Transverse colon (tissue), 4 donors: ENCODE data around the gene ZNF516. TPM values are rescaled to one million over a fixed set of nuclear protein-coding genes. Genes with fewer than 3 reads are reported as not detected.

ENCODE experiments used
- DNase-seq: peaks from one replicate; pipeline ENCODE4 v3.0.0-alpha.2; 2019
- H3K27ac ChIP-seq, 4 donors: fragments of 200-600 bp; sonication (generic); 2 replicates each; pipeline ENCODE4 v1.5.1; 2016 to 2018; ENCODE audit warnings: inconsistent platforms in 4 of 4
- H3K27me3 ChIP-seq: fragments of 200-600 bp; sonication (generic); 2 replicates; pipeline ENCODE4 v1.5.1; 2017; ENCODE audit warnings: inconsistent platforms
- H3K36me3 ChIP-seq, 4 donors: fragments of 200-600 bp; sonication (generic); 2 replicates each; pipeline ENCODE4 v1.5.1; 2017 to 2019; ENCODE audit warnings: inconsistent platforms in 4 of 4
- H3K4me1 ChIP-seq, 4 donors: fragments of 200-600 bp; sonication (generic); 2 replicates each; pipeline ENCODE4 v1.5.1; 2017 to 2020; ENCODE audit warnings: inconsistent platforms in 4 of 4
- H3K4me3 ChIP-seq, 4 donors: fragments of 200-600 bp; sonication (generic); 1 replicate in 1 of 4; 2 replicates in 3 of 4; pipeline versions ENCODE4 v1.5.1 to v1.6.1; 2017 to 2019; ENCODE audit warnings: inconsistent platforms in 4 of 4
- H3K9me3 ChIP-seq, 2 donors: fragments of 200-600 bp; sonication (generic); 2 replicates each; pipeline ENCODE4 v1.5.1; 2017 to 2019; ENCODE audit warnings: inconsistent platforms in 2 of 2
- CTCF ChIP-seq, 5 experiments: fragments of 200-600 bp in 3 of 5; fragments of 450-650 bp in 2 of 5; sonication (generic) in 3 of 5; IDR thresholded peaks; 1 replicate in 2 of 5; 2 replicates in 3 of 5; pipeline ENCODE4 v1.5.1; 2016 to 2017; ENCODE audit warnings: antibody characterized with exemption in 5 of 5, inconsistent platforms in 3 of 5, mild to moderate bottlenecking in 2 of 5, moderate library complexity in 1 of 5
- EP300 ChIP-seq: sonication (generic); formaldehyde crosslinking; IDR thresholded peaks from one replicate; pipeline ENCODE4 v1.6.1; 2017; ENCODE audit warnings: antibody characterized with exemption, low read depth
- POLR2A ChIP-seq: fragments of 450-650 bp; IDR thresholded peaks from one replicate; pipeline ENCODE4 v1.6.1; 2016; ENCODE audit warnings: antibody characterized with exemption, mild to moderate bottlenecking, moderate library complexity
- POLR2AphosphoS5 ChIP-seq, 3 donors: sonication (generic); formaldehyde crosslinking; IDR thresholded peaks; one replicate each; pipeline ENCODE4 v1.6.1; 2016; ENCODE audit warnings: antibody characterized with exemption in 3 of 3
- WGBS, 2 donors: methylation state at CpG; one replicate each; pipeline ENCODE4 v1.1.5; 2018; ENCODE audit warnings: low coverage in 1 of 2; 5-methylcytosine and 5-hydroxymethylcytosine counted together
- in situ Hi-C, 4 donors: fragments of 200-750 bp; cut with MboI; loops; one replicate each; pipeline versions ENCODE4 v1.15.0 to v1.15.1; 2017; ENCODE audit warnings: low sequenced_read_pairs in 3 of 4, low pct_ligation_motif_present in 1 of 4, low pct_unique_long_range_greater_than_20kb in 1 of 4
- intact Hi-C: fragments of 100-400 bp; cut with DNase I; formaldehyde crosslinking; loops from one replicate; pipeline ENCODE4 v1.15.1; 2023; ENCODE audit warnings: low total_unique reads
- total RNA-seq, 4 donors: library from RNA; depleted of rRNA; stranded (reverse); fragments of >200 nt; gene quantifications; one replicate each; pipeline ENCODE4 v1.1.0, GENCODE V29; 2016

Gene ZNF516
- total RNA-seq, 4 donors from 2014 or later = 19.4 to 37.8 (median 26.7) TPM

DNA sequence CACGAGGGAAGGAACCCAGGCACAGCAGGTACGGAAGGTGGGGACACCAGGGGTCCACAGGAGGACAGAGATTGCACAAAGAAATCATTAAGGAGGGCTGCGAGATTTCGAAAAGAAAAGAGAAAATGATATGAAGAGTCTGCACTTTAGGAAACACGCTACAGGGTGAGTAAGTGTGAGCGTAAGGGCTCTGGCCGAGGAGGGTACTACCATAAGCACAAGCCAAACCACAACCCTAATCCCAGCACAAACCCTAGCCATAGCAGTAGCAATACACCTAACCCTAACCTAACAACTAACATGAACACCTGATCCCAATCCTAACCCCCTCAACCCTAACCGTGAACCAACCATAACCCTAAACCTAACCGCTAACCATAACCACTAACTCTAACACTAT, 104.0 kb downstream of the ZNF516 start:
- no peak for TF ChIP-seq CTCF (IDR thresholded peaks at IDR 0.05)
- no peak for TF ChIP-seq POLR2A
- no peak for TF ChIP-seq EP300
- TF ChIP-seq POLR2AphosphoS5 (IDR thresholded peaks at IDR 0.05) = no peak
- in situ Hi-C loops = loop anchor here in 1 of 4 donors (10.0 kb wide), 1 partner anchor 304 kb away; no protein-coding TSS in a partner anchor
- Histone ChIP-seq H3K4me3 (no peak overlapping the region), H3K9me3 (no peaks in the 10 kb centered on the region), H3K36me3 (no peaks in the 10 kb centered on the region), H3K4me1 (peaks cover 0 to 21% (median 7%) of the 10 kb centered on the region in 4 donors), H3K27ac (no peak overlapping the region), H3K27me3 (no peaks in the 10 kb centered on the region)
- DNase-seq = no peak
- 83 to 84% methylated on average over 7 to 9 of the region's 9 CpGs for WGBS, 2 donors
- intact Hi-C loops = no loop called here

DNA sequence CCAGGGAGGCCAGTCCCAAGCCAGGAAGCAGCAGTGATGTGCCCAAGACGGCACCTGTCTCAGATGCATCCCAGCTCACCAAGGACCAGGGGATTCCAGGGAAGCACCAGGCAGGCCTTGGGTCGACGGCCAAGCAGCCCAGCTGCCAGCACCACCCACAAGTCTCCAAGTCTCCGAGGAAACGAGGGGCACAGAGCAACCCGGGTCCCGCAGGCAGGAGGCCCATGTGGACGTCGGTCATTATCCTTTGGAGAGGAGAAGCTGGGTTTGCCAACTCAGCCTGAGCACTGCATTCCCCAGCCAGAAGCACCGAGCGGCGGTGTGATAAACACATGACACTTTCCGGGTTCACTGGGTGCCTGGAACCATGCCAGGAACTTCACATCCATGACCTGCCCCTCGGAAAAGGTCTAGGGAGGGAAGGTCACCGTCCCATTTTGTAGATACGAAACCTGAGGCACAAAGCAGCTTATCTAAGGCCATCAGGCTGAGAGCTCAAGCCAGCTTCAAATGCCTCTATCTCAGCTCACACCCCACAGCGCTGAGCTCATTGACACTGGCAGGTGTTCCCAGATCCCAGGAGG, 104.5 kb downstream of the ZNF516 start:
- Histone ChIP-seq H3K27me3 (no peaks in the 10 kb centered on the region), H3K36me3 (no peaks in the 10 kb centered on the region), H3K27ac (no peak overlapping the region), H3K4me3 (no peak overlapping the region), H3K4me1 (peaks cover 0 to 21% (median 7%) of the 10 kb centered on the region in 4 donors), H3K9me3 (no peaks in the 10 kb centered on the region)
- intact Hi-C loops = no loop called here
- DNase-seq = no peak
- TF ChIP-seq CTCF (IDR thresholded peaks at IDR 0.05) (no peak), POLR2A (no peak), POLR2AphosphoS5 (IDR thresholded peaks at IDR 0.05) (no peak), EP300 (no peak)
- in situ Hi-C loops = loop anchor here in 1 of 4 donors (10.0 kb wide), 1 partner anchor 304 kb away; no protein-coding TSS in a partner anchor
- 64 to 75% methylated on average over 3 to 17 of the region's 17 CpGs for WGBS, 2 donors

DNA sequence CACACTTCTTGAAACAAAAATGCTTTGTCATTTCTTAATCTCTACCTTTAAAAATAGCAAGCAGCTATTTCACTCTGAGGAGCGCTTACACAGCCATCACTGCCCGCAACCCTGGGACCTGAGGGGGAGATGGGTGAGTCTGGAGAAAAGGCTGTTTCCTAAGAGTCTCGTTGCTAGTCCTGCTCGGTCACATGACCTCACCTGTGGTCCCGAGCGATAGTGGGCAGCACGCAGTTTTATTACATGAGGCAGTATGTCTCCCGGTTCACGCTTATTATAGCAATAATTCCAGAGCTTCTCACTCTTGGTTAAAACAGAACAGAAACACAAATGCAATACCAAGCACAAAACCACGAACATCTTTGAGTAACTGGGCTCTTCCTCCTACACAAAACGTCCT, 105.3 kb downstream of the ZNF516 start:
- DNase-seq = no peak
- intact Hi-C loops = no loop called here

GRCh38 chr18:76388891-76389423, 106.1 kb downstream of the ZNF516 start:
- Histone ChIP-seq H3K4me3 (no peak overlapping the region), H3K27ac (no peak overlapping the region), H3K27me3 (no peaks in the 10 kb centered on the region), H3K36me3 (no peaks in the 10 kb centered on the region), H3K9me3 (no peaks in the 10 kb centered on the region), H3K4me1 (peaks cover 0 to 21% (median 7%) of the 10 kb centered on the region in 4 donors)
- TF ChIP-seq POLR2A = no peak
- no peak for TF ChIP-seq EP300
- TF ChIP-seq CTCF (IDR thresholded peaks at IDR 0.05) = no peak
- no peak for TF ChIP-seq POLR2AphosphoS5 (IDR thresholded peaks at IDR 0.05)
- no peak for DNase-seq
- in situ Hi-C loops = loop anchor here in 1 of 4 donors (10.0 kb wide), 1 partner anchor 306 kb away; no protein-coding TSS in a partner anchor
- WGBS, 2 donors = 77% methylated on average over 9 of the region's 9 CpGs; no CpG with 5 or more reads in 1 of the 2 donors
- intact Hi-C loops = no loop called here

More for the DNA sequence above, 105.3 kb downstream of the ZNF516 start:
- TF ChIP-seq POLR2AphosphoS5 (IDR thresholded peaks at IDR 0.05) = no peak
- TF ChIP-seq POLR2A = no peak
- TF ChIP-seq CTCF (IDR thresholded peaks at IDR 0.05) = no peak
- no peak for TF ChIP-seq EP300
- in situ Hi-C loops = loop anchor here in 2 of 4 donors (10.0 kb wide), 1 partner anchor 305 kb away; no protein-coding TSS in a partner anchor
- no peaks in the 10 kb centered on the region for H3K36me3 ChIP-seq
- H3K4me3 ChIP-seq = no peak overlapping the region
- H3K27ac ChIP-seq = no peak overlapping the region
- H3K27me3 ChIP-seq = no peaks in the 10 kb centered on the region
- H3K9me3 ChIP-seq = no peaks in the 10 kb centered on the region
- H3K4me1 ChIP-seq = peaks cover 0 to 21% (median 7%) of the 10 kb centered on the region in 4 donors
- WGBS, 2 donors = 61 to 77% methylated on average over 3 to 11 of the region's 11 CpGs
